Gastroesophageal sphincter (tissue), 4 donors: ENCODE results near the gene CROCC2. TPM values are rescaled to one million over a fixed set of nuclear protein-coding genes. Genes with fewer than 3 reads are reported as not detected.

Experiments used
- ATAC-seq: fragments of 150-250 bp; one replicate; pipeline ENCODE4 v1.9.1; 2016; ENCODE audit warnings: mild to moderate bottlenecking, moderate library complexity
- H3K27ac ChIP-seq, 4 donors: fragments of 200-600 bp; sonication (generic) in 3 of 4; 1 replicate in 3 of 4; 2 replicates in 1 of 4; pipeline ENCODE4 v1.5.1; 2016 to 2019
- H3K27me3 ChIP-seq: fragments of 200-600 bp; sonication (generic); one replicate; pipeline ENCODE4 v1.5.1; 2019
- H3K36me3 ChIP-seq, 2 donors: fragments of 200-600 bp; sonication (generic); one replicate each; pipeline ENCODE4 v1.5.1; 2019; ENCODE audit warnings: control low read depth in 1 of 2
- H3K4me1 ChIP-seq, 3 donors: fragments of 200-600 bp; sonication (generic); 1 replicate in 2 of 3; 2 replicates in 1 of 3; pipeline ENCODE4 v1.5.1; 2016 to 2019; ENCODE audit warnings: control low read depth in 2 of 3
- H3K4me3 ChIP-seq, 2 donors: fragments of 200-600 bp; sonication (generic); one replicate each; pipeline ENCODE4 v1.5.1; 2019; ENCODE audit warnings: mild to moderate bottlenecking in 1 of 2, moderate library complexity in 1 of 2
- H3K9me3 ChIP-seq, 3 donors: fragments of 200-600 bp; sonication (generic); one replicate each; pipeline ENCODE4 v1.5.1; 2017 to 2019; ENCODE audit warnings: control low read depth in 2 of 3
- CTCF ChIP-seq, 4 experiments: fragments of 200-600 bp in 2 of 4; fragments of 450-650 bp in 2 of 4; sonication (generic) in 1 of 4; IDR thresholded peaks; one replicate each; pipeline ENCODE4 v1.5.1; 2017 to 2019; ENCODE audit warnings: antibody characterized with exemption in 4 of 4, mild to moderate bottlenecking in 2 of 4, moderate library complexity in 2 of 4
- EP300 ChIP-seq: sonication (generic); formaldehyde crosslinking; IDR thresholded peaks from one replicate; pipeline ENCODE4 v1.6.1; 2017; ENCODE audit warnings: antibody characterized with exemption, mild to moderate bottlenecking
- POLR2A ChIP-seq, 2 donors: fragments of 450-650 bp; IDR thresholded peaks; one replicate each; pipeline ENCODE4 v1.6.1; 2017; ENCODE audit warnings: antibody characterized with exemption in 2 of 2, mild to moderate bottlenecking in 2 of 2, moderate library complexity in 1 of 2
- POLR2AphosphoS5 ChIP-seq: sonication (generic); formaldehyde crosslinking; IDR thresholded peaks from one replicate; pipeline ENCODE4 v1.6.1; 2017; ENCODE audit warnings: antibody characterized with exemption
- WGBS, 2 donors: methylation state at CpG; one replicate each; pipeline ENCODE4 v1.1.5; 2018; ENCODE audit warnings: low coverage in 1 of 2; 5-methylcytosine and 5-hydroxymethylcytosine counted together
- total RNA-seq, 4 donors: library from RNA; depleted of rRNA; stranded (reverse); fragments of >200 nt; gene quantifications; one replicate each; pipeline ENCODE4 v1.1.0, GENCODE V29; 2016

The CROCC2 gene
- total RNA-seq, 4 donors from 2014 or later: not detected

DNA sequence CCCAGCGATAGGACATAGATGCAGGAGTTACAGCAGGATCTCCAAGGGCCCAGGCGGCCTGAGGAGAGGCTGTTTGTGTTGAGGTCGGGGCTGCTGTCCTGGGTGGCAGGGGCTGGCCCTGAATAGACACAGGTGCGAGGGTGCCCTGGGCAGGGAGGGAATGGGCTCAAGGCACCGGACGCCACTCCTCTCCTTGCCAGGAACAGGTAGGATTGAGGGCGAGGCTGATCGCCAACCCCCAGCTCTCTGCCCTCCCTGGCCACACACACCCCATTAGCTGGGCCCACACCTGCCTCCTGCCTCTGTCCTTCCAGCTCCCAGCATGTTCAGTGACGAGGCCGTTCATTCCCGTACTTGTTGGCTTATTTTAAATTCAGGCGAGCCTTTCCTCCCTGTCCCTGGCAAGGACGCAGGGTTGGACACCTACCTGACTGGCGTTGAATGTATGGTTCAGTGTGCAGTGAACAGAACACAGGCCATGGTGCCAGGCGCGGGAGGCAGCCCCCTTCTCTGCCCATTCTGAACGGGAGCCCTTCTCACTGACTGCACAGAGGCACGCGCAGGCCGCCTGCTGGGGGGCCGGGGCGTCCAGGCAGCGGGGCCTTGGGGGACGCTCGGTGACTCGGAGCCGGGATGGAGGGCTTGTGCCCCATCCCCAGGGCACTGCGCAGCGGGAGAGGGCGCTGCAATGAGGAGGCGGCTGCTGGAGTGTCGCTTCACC, 51.0 kb downstream of the CROCC2 start:
- Histone ChIP-seq H3K27me3 (peaks cover 64% of the 10 kb centered on the region), H3K27ac (no peak overlapping the region), H3K36me3 (no peaks in the 10 kb centered on the region), H3K9me3 (no peaks in the 10 kb centered on the region), H3K4me3 (no peak overlapping the region), H3K4me1 (peaks cover 0 to 25% (median 3%) of the 10 kb centered on the region in 3 donors)
- no peak for ATAC-seq
- no peak for TF ChIP-seq POLR2A (IDR thresholded peaks at IDR 0.05)
- no peak for TF ChIP-seq EP300
- no peak for TF ChIP-seq CTCF (IDR thresholded peaks at IDR 0.05)
- TF ChIP-seq POLR2AphosphoS5: no peak
- 100% methylated on average over 1 of the region's 32 CpGs; no CpG with 5 or more reads in 1 of the 2 donors for WGBS, 2 donors

- no peak overlapping the region for H3K4me3 ChIP-seq
- TF ChIP-seq CTCF (IDR thresholded peaks at IDR 0.05) (no peak), POLR2A (IDR thresholded peaks at IDR 0.05) (no peak), EP300 (no peak), POLR2AphosphoS5 (no peak)
Measured at GRCh38 chr2:240957656-240958365, 51.7 kb downstream of the CROCC2 start.

DNA sequence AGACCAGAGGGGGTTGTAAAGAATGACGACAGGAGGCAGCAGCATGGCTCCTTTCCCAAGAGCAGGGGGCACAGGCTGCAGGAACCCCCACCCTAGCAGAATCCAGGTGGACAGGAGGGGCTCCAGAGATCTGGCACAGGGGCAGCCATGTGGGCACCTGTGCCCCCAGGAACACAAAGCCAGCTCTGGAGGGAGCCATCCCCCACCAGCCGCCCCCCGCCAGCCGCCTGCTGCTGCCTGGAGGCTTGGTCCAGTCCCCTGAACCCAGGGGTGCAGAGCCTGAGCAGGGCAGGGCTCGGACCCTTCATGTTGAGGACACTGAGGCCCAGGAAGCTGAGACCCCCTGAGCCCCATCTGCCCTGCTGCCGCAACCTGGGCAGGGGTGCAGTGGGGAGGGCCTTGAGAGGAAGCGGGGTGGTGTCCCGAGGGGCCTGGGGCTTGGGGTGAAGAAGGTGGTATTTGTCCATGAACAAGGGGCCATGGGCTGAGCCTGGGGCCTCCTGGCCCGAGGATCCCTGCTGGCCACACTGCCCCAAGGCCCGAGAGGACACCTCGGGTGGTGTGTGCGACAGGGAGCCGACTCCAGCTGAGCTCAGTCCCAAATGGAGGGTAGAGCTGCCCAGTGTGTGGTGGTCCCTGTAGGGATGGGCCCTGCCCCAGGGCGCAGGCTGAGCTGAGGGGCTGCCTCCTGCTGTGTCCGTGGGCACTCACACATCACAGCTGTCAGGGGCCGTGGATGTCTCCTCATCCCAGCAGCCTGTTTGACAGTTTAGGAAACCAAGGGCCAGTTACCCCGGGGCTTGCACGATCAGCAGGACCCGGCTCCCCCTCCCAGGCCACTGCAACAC, 52.5 kb downstream of the CROCC2 start:
- TF ChIP-seq POLR2AphosphoS5 (no peak), CTCF (IDR thresholded peaks at IDR 0.05) (no peak), EP300 (no peak), POLR2A (IDR thresholded peaks at IDR 0.05) (no peak)
- no peak overlapping the region for H3K27ac ChIP-seq
- H3K27me3 ChIP-seq: peaks cover 74% of the 10 kb centered on the region
- H3K4me1 ChIP-seq: peaks cover 0 to 33% (median 3%) of the 10 kb centered on the region in 3 donors
- no peak for ATAC-seq
- WGBS, 2 donors: no CpG with 5 or more reads among the region's 19 CpGs
- H3K9me3 ChIP-seq: no peaks in the 10 kb centered on the region
- H3K36me3 ChIP-seq: no peaks in the 10 kb centered on the region
- no peak overlapping the region for H3K4me3 ChIP-seq

More at GRCh38 chr2:240957656-240958365, 51.7 kb downstream of the CROCC2 start:
- no peak overlapping the region for H3K27ac ChIP-seq
- H3K36me3 ChIP-seq: no peaks in the 10 kb centered on the region
- WGBS, 2 donors: 70% methylated on average over 2 of the region's 17 CpGs; no CpG with 5 or more reads in 1 of the 2 donors
- H3K9me3 ChIP-seq: no peaks in the 10 kb centered on the region
- peaks cover 0 to 32% (median 3%) of the 10 kb centered on the region in 3 donors for H3K4me1 ChIP-seq
- H3K27me3 ChIP-seq: peaks cover 66% of the 10 kb centered on the region
- no peak for ATAC-seq

- Histone ChIP-seq H3K36me3 (no peaks in the 10 kb centered on the region), H3K4me3 (no peak overlapping the region), H3K27ac (no peak overlapping the region), H3K27me3 (peaks cover 78% of the 10 kb centered on the region), H3K4me1 (peaks cover 0 to 33% (median 3%) of the 10 kb centered on the region in 3 donors), H3K9me3 (no peaks in the 10 kb centered on the region)
- TF ChIP-seq POLR2A (IDR thresholded peaks at IDR 0.05): no peak
- TF ChIP-seq POLR2AphosphoS5: no peak
- no peak for TF ChIP-seq EP300
- TF ChIP-seq CTCF (IDR thresholded peaks at IDR 0.05): no peak
- WGBS, 2 donors: 94 to 100% methylated on average over 1 to 2 of the region's 15 CpGs
- no peak for ATAC-seq
Measured at GRCh38 chr2:240959214-240959940, 53.2 kb downstream of the CROCC2 start.
